KMS-11 (cell line): ENCODE measurements around the gene KIAA0930.

Source experiments
- H2AFZ ChIP-seq: fragments of 200-600 bp; sonication (generic); 2 replicates; pipeline ENCODE4 v1.6.1; 2016; ENCODE audit warnings: antibody characterized with exemption, mixed run types, low read depth
- H3K27ac ChIP-seq: fragments of 200-600 bp; sonication (generic); 2 replicates; pipeline ENCODE4 v1.6.1; 2016; ENCODE audit warnings: mild to moderate bottlenecking, mixed run types
- H3K27me3 ChIP-seq: fragments of 200-600 bp; sonication (generic); 2 replicates; pipeline ENCODE4 v1.6.1; 2017; ENCODE audit warnings: mild to moderate bottlenecking, low read depth, mixed run types, moderate library complexity; ENCODE audit not compliant: insufficient read depth
- H3K36me3 ChIP-seq: fragments of 200-600 bp; sonication (generic); 2 replicates; pipeline ENCODE4 v1.6.1; 2017; ENCODE audit warnings: mild to moderate bottlenecking, mixed run types; ENCODE audit not compliant: insufficient read depth
- H3K4me1 ChIP-seq: fragments of 200-600 bp; sonication (generic); 2 replicates; pipeline ENCODE4 v1.6.1; 2016; ENCODE audit warnings: mild to moderate bottlenecking, low read depth, mixed run types; ENCODE audit not compliant: poor library complexity, severe bottlenecking
- H3K4me2 ChIP-seq: fragments of 200-600 bp; sonication (generic); 2 replicates; pipeline ENCODE4 v1.7.0; 2016; ENCODE audit warnings: mild to moderate bottlenecking, mixed run types
- H3K4me3 ChIP-seq: fragments of 200-600 bp; sonication (generic); IDR thresholded peaks from 2 replicates; pipeline ENCODE4 v1.6.1; 2017; ENCODE audit warnings: low read depth, low read length, mixed read lengths; ENCODE audit not compliant: insufficient read depth
- H3K79me2 ChIP-seq: fragments of 200-600 bp; sonication (generic); 2 replicates; pipeline ENCODE4 v1.6.1; 2016; ENCODE audit warnings: low read depth, mixed run types; ENCODE audit not compliant: insufficient read depth
- H3K9ac ChIP-seq: fragments of 200-600 bp; sonication (generic); 2 replicates; pipeline ENCODE4 v1.6.1; 2016; ENCODE audit warnings: mild to moderate bottlenecking, mixed run types
- H4K20me1 ChIP-seq: fragments of 200-600 bp; sonication (generic); 2 replicates; pipeline ENCODE4 v1.6.1; 2016; ENCODE audit warnings: mild to moderate bottlenecking, mixed run types; ENCODE audit not compliant: insufficient read depth
- TF ChIP-seq, protein P1 (sequence below): fragments of 200-600 bp; sonication (generic); conservative IDR thresholded peaks from 2 replicates; pipeline ENCODE4 v1.6.1; 2017; ENCODE audit warnings: low read depth, mild to moderate bottlenecking, antibody characterized with exemption, low read length, moderate library complexity, mixed read lengths

Gene KIAA0930

DNA sequence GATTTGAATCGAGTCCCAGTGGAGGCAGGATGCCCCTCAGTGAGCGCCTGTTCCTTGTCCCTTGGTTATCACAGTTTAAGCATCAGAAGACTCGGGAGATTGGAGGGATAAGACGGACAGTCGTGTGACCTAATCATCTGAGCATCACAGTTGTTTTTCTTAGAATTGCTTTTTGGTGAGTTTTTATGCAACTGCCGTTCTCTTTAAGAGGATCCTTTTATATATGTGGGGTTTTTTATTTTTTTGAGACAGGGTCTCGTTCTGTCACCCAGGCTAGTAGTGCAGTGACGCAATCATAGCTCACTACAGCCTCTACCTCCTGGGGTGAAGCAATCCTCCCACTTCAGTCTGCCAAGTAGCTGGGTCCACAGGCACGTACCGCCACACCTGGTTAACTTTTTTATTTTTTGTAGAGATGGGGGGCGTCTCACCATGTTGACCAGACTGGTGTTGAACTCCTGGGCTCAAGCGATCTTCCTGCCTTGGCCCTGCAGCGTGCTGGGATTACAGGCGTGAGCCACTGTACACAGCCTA is 60.5 kb downstream of the KIAA0930 start:
- TF ChIP-seq, protein P1, sequence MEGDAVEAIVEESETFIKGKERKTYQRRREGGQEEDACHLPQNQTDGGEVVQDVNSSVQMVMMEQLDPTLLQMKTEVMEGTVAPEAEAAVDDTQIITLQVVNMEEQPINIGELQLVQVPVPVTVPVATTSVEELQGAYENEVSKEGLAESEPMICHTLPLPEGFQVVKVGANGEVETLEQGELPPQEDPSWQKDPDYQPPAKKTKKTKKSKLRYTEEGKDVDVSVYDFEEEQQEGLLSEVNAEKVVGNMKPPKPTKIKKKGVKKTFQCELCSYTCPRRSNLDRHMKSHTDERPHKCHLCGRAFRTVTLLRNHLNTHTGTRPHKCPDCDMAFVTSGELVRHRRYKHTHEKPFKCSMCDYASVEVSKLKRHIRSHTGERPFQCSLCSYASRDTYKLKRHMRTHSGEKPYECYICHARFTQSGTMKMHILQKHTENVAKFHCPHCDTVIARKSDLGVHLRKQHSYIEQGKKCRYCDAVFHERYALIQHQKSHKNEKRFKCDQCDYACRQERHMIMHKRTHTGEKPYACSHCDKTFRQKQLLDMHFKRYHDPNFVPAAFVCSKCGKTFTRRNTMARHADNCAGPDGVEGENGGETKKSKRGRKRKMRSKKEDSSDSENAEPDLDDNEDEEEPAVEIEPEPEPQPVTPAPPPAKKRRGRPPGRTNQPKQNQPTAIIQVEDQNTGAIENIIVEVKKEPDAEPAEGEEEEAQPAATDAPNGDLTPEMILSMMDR = no peak
- H3K4me2 ChIP-seq = no peak overlapping the region
- no peaks in the 10 kb centered on the region for H3K4me1 ChIP-seq
- peaks cover 39% of the 10 kb centered on the region; the same call in 1 of the 2 replicates for H3K79me2 ChIP-seq
- H3K9ac ChIP-seq = no peak overlapping the region
- no peaks in the 10 kb centered on the region for H4K20me1 ChIP-seq
- no peak overlapping the region for H3K27ac ChIP-seq
- no peak overlapping the region for H3K4me3 ChIP-seq
- H3K27me3 ChIP-seq = no peaks in the 10 kb centered on the region
- no peaks in the 10 kb centered on the region; the same call in 1 of the 2 replicates for H3K36me3 ChIP-seq
- no peak overlapping the region for H2AFZ ChIP-seq

DNA sequence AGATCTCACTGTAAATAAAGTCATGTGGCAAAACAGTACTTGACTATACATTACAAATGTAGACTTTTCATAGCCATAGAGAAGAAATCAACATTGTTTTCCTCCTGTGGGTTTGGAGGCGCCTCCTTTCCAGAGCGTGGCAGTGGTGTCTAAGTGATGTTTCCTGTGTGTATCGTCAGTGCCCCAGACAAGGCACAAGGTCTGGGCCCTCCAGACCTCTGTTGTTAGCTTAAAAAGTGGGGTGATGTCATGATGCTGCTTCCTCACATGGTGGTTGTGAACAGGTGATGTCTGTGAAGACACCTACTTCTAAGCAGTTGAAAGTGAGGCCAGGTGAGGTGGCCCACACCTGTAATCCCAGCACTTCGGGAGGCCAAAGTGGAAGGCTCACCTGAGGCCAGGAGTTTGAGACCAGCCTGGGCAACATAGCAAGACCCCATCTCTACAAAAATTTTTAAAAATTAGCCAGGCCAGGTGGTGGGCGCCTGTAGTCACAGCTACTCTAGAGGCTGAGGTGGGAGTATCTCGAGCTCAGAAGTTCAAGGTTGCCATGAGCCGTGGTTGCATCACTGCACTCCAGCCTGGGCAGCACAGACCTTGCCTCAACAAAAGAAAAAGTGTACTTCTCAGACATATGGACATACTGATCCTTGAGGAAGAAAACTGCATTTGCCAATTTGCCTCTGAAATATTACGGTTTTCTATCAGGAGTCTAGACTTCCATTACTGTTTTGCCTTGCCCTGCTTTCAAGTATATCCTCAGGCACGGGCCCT is 61.2 kb downstream of the KIAA0930 start:
- TF ChIP-seq, protein P1 = no peak
- Histone ChIP-seq H2AFZ (no peak overlapping the region), H3K4me1 (no peaks in the 10 kb centered on the region), H4K20me1 (no peaks in the 10 kb centered on the region), H3K4me3 (no peak overlapping the region), H3K27me3 (no peaks in the 10 kb centered on the region), H3K27ac (no peak overlapping the region), H3K36me3 (no peaks in the 10 kb centered on the region; the same call in 1 of the 2 replicates), H3K9ac (no peak overlapping the region), H3K4me2 (no peak overlapping the region), H3K79me2 (peaks cover 45% of the 10 kb centered on the region; the same call in 1 of the 2 replicates)

DNA sequence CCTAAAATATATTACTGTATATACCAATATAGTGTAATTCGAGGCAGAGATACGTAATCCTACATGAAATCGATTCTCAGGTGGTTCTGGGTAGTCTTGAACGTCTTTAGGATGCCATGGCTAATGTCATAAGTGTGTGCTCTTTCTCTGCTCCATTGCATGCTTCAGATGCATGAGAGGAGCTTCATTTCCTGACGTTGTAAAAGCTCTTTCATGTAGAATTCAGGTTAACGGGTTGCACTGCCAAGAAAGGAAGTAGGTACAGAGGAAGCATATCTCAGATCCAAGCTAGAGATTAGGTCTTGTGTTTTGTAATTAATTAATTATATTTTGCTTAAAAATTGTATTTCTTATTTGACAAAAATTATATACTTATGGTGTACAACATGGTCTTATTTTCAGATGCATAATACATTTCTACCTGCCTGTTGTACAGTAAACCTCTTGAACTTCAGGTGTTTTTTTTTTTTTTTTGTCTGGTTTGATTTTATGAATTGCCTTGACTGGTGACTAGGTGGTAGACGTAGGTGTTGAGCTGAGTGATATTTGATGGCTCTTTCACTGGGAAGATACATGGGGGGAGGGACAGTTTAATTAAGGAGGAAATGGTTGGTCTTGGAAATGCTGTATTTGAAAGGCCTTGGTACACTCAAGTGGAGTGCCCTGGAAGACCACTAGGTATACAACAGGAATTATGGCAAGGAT is 67.7 kb downstream of the KIAA0930 start:
- Histone ChIP-seq H4K20me1 (no peaks in the 10 kb centered on the region), H2AFZ (no peak overlapping the region), H3K9ac (no peak overlapping the region), H3K27ac (no peak overlapping the region), H3K27me3 (no peaks in the 10 kb centered on the region), H3K36me3 (peaks cover 7% of the 10 kb centered on the region; the same call in 1 of the 2 replicates), H3K4me3 (no peak overlapping the region), H3K79me2 (peaks cover 57% of the 10 kb centered on the region; the same call in 1 of the 2 replicates), H3K4me1 (peaks cover 16% of the 10 kb centered on the region), H3K4me2 (no peak overlapping the region)
- TF ChIP-seq, protein P1 = no peak

DNA sequence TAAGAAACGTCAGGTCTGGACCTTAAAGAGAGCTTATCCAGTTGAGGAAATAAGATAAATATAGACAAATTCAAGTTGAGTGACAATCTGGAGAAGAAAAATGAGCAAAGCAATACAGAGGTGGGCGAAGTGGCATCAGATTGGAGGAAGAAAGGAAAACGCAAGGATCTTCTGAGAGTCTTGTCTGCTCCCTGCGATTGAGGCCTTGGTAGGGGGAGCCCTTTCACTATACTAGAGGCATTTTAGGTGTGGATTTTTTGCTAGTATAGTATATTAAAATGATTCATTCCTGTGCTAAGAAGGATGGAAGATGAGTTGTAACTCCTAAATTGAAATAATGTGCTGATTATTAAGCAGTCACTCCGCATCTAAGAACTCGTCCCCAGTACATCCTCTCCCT is 68.9 kb downstream of the KIAA0930 start:
- Histone ChIP-seq H3K4me2 (no peak overlapping the region), H3K9ac (no peak overlapping the region), H3K79me2 (peaks cover 58% of the 10 kb centered on the region), H4K20me1 (no peaks in the 10 kb centered on the region), H3K27me3 (no peaks in the 10 kb centered on the region), H2AFZ (no peak overlapping the region), H3K4me3 (no peak overlapping the region), H3K27ac (no peak overlapping the region), H3K4me1 (peaks cover 19% of the 10 kb centered on the region), H3K36me3 (peaks cover 7% of the 10 kb centered on the region; the same call in 1 of the 2 replicates)
- TF ChIP-seq, protein P1 = no peak
